ENCODE measurements around the gene LRIT2. TPM values are rescaled to one million over a fixed set of nuclear protein-coding genes. Genes with fewer than 3 reads are reported as not detected.
"Not testable (repeated sequence)": the region's sequence is repeated elsewhere in the genome, so short reads cannot be mapped to it uniquely, and the experiment has no call there.

LRIT2 gene
- total RNA-seq, 1 experiment from 2014 or later: not detected

GRCh38 chr10:84185526-84186175, 39.7 kb downstream of the LRIT2 start:
- POLR2A ChIA-PET (ENCODE audit: unreplicated experiment): no interaction called here
- no peak for ATAC-seq
- Histone ChIP-seq H3K27ac (ENCODE audit: low read length) (no peak overlapping the region), H3K4me2 (ENCODE audit: low read length) (no peak overlapping the region), H3K79me2 (ENCODE audit: low read length) (no peaks in the 10 kb centered on the region), H4K20me1 (ENCODE audit: low read length) (no peaks in the 10 kb centered on the region), H3K4me3 (ENCODE audit: low read length) (no peak overlapping the region), H3K9me3 (ENCODE audit: low read length) (no peaks in the 10 kb centered on the region), H3K9me2 (replicated peaks; ENCODE audit: low read length) (no peaks in the 10 kb centered on the region), H3F3A (ENCODE audit: low read length, unreplicated experiment) (no peaks in the 10 kb centered on the region), H2AFZ (ENCODE audit: low read length) (no peak overlapping the region), H3K9ac (ENCODE audit: low read length) (no peak overlapping the region), H3K4me1 (ENCODE audit: insufficient read depth, low read length) (no peaks in the 10 kb centered on the region), H3K27me3 (ENCODE audit: low read length) (no peaks in the 10 kb centered on the region), H3K36me3 (ENCODE audit: low read depth, low read length) (no peaks in the 10 kb centered on the region)
- BruUV-seq (replicated peaks): no TSS peak
- CTCF ChIA-PET: no interaction called here
- TF ChIP-seq EZH2phosphoT487 (IDR thresholded peaks at IDR 0.05; ENCODE audit: borderline replicate concordance, low read length): no peak
- TF ChIP-seq CTCF (conservative IDR thresholded peaks at IDR 0.05; ENCODE audit: low read depth, low read length): no peak
- TF ChIP-seq EZH2 (IDR thresholded peaks at IDR 0.05; ENCODE audit: low read length, unreplicated experiment): no peak
- no peak for DNase-seq
- intact Hi-C loops (cut with micrococcal nuclease): no loop called here

GRCh38 chr10:84184517-84184916, 40.8 kb downstream of the LRIT2 start:
- H3F3A ChIP-seq (ENCODE audit: low read length, unreplicated experiment): no peaks in the 10 kb centered on the region
- no peaks in the 10 kb centered on the region for H4K20me1 ChIP-seq (ENCODE audit: low read length)
- ATAC-seq: no peak
- BruUV-seq (replicated peaks): no TSS peak
- POLR2A ChIA-PET (ENCODE audit: unreplicated experiment): no interaction called here
- intact Hi-C loops (cut with micrococcal nuclease): no loop called here
- CTCF ChIA-PET: no interaction called here
- no peak for DNase-seq
- TF ChIP-seq EZH2phosphoT487 (IDR thresholded peaks at IDR 0.05; ENCODE audit: borderline replicate concordance, low read length): no peak
- TF ChIP-seq EZH2 (IDR thresholded peaks at IDR 0.05; ENCODE audit: low read length, unreplicated experiment): no peak
- TF ChIP-seq CTCF (conservative IDR thresholded peaks at IDR 0.05; ENCODE audit: low read depth, low read length): no peak
- H3K79me2 ChIP-seq (ENCODE audit: low read length): no peaks in the 10 kb centered on the region
- no peak overlapping the region for H3K27ac ChIP-seq (ENCODE audit: low read length)
- H3K36me3 ChIP-seq (ENCODE audit: low read depth, low read length): no peaks in the 10 kb centered on the region
- H3K4me2 ChIP-seq (ENCODE audit: low read length): no peak overlapping the region
- H3K9me2 ChIP-seq (replicated peaks; ENCODE audit: low read length): no peaks in the 10 kb centered on the region
- no peak overlapping the region for H3K4me3 ChIP-seq (ENCODE audit: low read length)
- no peak overlapping the region for H3K9ac ChIP-seq (ENCODE audit: low read length)
- H3K4me1 ChIP-seq (ENCODE audit: insufficient read depth, low read length): no peaks in the 10 kb centered on the region
- no peaks in the 10 kb centered on the region for H3K27me3 ChIP-seq (ENCODE audit: low read length)
- no peaks in the 10 kb centered on the region for H3K9me3 ChIP-seq (ENCODE audit: low read length)
- H2AFZ ChIP-seq (ENCODE audit: low read length): no peak overlapping the region

- H2AFZ ChIP-seq (ENCODE audit: low read length): no peak overlapping the region
- H3K4me2 ChIP-seq (ENCODE audit: low read length): no peak overlapping the region
- DNase-seq (no peak), ATAC-seq (no peak)
- no peaks in the 10 kb centered on the region for H3K9me3 ChIP-seq (ENCODE audit: low read length)
- BruUV-seq (replicated peaks): no TSS peak
- H3K36me3 ChIP-seq (ENCODE audit: low read depth, low read length): no peaks in the 10 kb centered on the region
- no peak overlapping the region for H3K4me3 ChIP-seq (ENCODE audit: low read length)
- H3K79me2 ChIP-seq (ENCODE audit: low read length): no peaks in the 10 kb centered on the region
- intact Hi-C loops (cut with micrococcal nuclease): no loop called here
- ChIA-PET CTCF (no interaction called here), POLR2A (ENCODE audit: unreplicated experiment) (no interaction called here)
- H3F3A ChIP-seq (ENCODE audit: low read length, unreplicated experiment): no peaks in the 10 kb centered on the region
- H3K27me3 ChIP-seq (ENCODE audit: low read length): no peaks in the 10 kb centered on the region
- TF ChIP-seq EZH2phosphoT487 (IDR thresholded peaks at IDR 0.05; ENCODE audit: borderline replicate concordance, low read length) (no peak), CTCF (conservative IDR thresholded peaks at IDR 0.05; ENCODE audit: low read depth, low read length) (no peak), EZH2 (IDR thresholded peaks at IDR 0.05; ENCODE audit: low read length, unreplicated experiment) (no peak)
- H3K9me2 ChIP-seq (replicated peaks; ENCODE audit: low read length): no peaks in the 10 kb centered on the region
- H4K20me1 ChIP-seq (ENCODE audit: low read length): no peaks in the 10 kb centered on the region
- H3K27ac ChIP-seq (ENCODE audit: low read length): no peak overlapping the region
- no peaks in the 10 kb centered on the region for H3K4me1 ChIP-seq (ENCODE audit: insufficient read depth, low read length)
- H3K9ac ChIP-seq (ENCODE audit: low read length): no peak overlapping the region
These were observed 43.7 kb downstream of the LRIT2 start for GRCh38 chr10:84181631-84182030.

- intact Hi-C loops (cut with micrococcal nuclease); POLR2A ChIA-PET (ENCODE audit: unreplicated experiment); H3K27ac ChIP-seq (ENCODE audit: low read length); H3K4me1 ChIP-seq (ENCODE audit: insufficient read depth, low read length); H3K79me2 ChIP-seq (ENCODE audit: low read length); H2AFZ ChIP-seq (ENCODE audit: low read length); ATAC-seq; DNase-seq; H3F3A ChIP-seq (ENCODE audit: low read length, unreplicated experiment); H3K27me3 ChIP-seq (ENCODE audit: low read length); CTCF ChIA-PET; BruUV-seq (replicated peaks); H3K4me3 ChIP-seq (ENCODE audit: low read length); H3K9me3 ChIP-seq (ENCODE audit: low read length); H3K9me2 ChIP-seq (replicated peaks; ENCODE audit: low read length); H3K4me2 ChIP-seq (ENCODE audit: low read length); H3K9ac ChIP-seq (ENCODE audit: low read length); H3K36me3 ChIP-seq (ENCODE audit: low read depth, low read length); H4K20me1 ChIP-seq (ENCODE audit: low read length): not testable (repeated sequence)
These were observed 45.0 kb downstream of the LRIT2 start for GRCh38 chr10:84180386-84180785.

Measured in PC-3 (cell line).